SK-MEL-5 (cell line): Measurements from ENCODE around the gene ANKRD6. TPM values are rescaled to one million over a fixed set of nuclear protein-coding genes. Genes with fewer than 3 reads are reported as not detected.

Experiments used
- DNase-seq: peaks from one replicate; pipeline ENCODE4 v3.0.0-alpha.2; 2016; ENCODE audit warnings: low read depth, low spot score
- in situ Hi-C: cut with HindIII; loops from 2 replicates; pipeline ENCODE4 v1.10.0; 2016; ENCODE audit warnings: low sequenced_read_pairs, high pct_unique_total_duplicates, low pct_unique_long_range_greater_than_20kb
- total RNA-seq: library from RNA; depleted of rRNA; stranded (reverse); fragments of >200 nt; shearing (Covaris generic); gene quantifications from 2 replicates; pipeline ENCODE4 v1.2.3, GENCODE V29; 2014

ANKRD6 gene
- total RNA-seq, 1 experiment from 2014 or later, result 19.3 TPM

DNA sequence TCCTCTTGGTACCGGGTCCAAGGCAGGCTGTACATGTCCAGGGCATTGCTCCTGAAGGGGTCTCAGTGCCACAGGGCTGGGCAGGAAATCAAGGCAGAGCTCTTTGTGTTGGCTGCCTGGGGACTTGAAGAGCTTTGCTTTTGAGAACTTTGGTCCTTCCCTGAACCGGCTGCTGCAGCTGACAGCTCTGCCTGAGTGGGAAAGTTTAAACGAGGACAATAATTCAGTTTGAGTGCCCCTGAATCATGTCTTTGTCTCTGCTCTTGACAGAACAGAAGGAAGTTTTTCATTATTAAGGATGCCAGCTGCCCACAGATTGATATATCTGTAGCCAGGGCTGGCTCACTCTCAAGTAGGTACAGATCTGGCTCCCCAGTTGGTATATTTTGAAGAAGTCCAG lies 56.1 kb downstream of the ANKRD6 start:
- in situ Hi-C loops, result no loop called here
- peak; percentile 51 for DNase-seq

DNA sequence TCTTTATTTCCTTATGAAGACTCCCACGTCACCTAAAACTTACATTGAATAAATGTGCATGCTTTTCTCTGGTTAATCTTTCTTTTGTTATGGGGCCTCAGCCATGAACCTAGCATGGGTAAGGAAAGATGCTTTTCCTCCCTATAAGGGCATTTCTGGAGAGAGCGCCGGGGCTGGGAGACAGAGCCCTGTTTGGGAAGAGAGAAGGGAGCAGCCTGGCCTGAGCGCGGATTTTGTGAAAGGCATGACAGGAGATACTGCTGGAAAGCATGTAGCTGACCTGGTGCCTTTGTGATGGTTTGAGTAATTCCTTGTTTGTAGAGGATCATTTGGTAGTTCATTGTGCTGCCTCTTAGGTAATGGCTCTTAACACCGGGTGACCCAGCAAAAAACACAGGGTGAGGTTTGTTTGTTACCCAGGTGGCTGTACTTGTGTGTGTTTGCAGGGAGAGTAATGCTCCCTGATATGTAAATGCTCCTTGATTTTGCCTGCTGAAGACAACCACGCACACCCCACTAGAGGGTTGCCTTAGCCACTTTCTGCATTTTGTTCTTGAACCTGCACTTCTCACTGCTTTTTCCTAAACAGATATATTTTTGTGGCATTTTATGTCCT lies 59.2 kb downstream of the ANKRD6 start:
- DNase-seq, result no peak
- in situ Hi-C loops, result no loop called here

DNA sequence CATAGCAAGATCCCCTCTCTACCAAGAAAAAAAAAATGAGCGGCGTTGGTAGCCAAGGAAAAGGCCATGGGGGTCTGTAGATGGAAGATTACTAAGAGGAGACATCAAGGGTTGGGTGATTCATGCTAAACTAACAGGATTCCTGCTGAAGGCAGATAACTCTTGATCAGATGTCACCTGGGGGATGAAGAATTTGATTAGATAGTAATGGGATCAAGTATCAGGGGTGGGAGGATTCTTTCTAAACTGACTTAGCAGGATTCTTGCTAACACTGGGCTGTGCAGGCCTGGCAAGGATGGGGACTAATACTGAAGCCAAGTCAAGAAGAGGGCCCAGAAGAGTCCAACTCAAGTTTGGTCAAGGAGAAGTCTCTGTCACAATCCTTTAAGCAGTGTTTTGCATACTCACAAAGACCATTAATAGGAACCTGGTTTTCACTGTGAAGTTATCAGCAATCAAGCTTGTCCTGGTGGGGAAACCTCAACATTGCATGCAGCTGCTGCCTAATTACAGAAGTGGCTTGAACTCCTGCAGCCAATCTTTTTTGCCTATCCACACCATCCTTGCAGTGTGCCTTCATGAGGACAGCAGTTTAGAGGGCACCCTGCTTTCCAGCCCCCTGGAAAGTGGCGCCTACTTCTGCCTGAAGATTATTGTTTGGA lies 61.3 kb downstream of the ANKRD6 start:
- DNase-seq, result no peak
- in situ Hi-C loops, result no loop called here

DNA sequence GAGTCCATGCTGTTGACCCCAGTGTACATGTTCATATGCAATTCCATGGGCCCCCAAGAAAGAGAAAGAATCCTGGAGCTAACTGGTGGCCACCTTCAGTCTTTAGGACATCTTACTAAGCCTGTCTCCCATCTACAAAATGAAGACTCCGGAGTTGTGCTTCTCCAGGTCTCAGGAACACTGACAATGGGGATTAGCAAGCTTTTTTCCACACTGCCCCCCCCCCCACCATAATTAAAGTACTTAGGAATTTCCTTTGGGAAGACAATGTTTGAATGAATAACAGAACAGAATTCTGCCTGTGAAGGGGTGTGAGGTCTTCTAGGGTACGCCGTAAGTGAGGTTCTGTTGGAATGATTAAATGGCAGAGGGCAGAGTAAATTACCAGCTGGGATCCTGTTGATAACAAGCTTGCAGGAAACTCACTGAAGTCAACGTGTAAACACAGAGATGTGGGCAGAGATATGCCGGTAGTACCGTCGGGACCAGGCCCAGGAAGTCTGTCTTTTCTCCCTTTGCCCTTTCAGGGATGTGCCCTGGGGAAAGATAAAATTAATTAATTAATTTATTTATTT lies 63.1 kb downstream of the ANKRD6 start:
- in situ Hi-C loops, result no loop called here
- no peak for DNase-seq

DNA sequence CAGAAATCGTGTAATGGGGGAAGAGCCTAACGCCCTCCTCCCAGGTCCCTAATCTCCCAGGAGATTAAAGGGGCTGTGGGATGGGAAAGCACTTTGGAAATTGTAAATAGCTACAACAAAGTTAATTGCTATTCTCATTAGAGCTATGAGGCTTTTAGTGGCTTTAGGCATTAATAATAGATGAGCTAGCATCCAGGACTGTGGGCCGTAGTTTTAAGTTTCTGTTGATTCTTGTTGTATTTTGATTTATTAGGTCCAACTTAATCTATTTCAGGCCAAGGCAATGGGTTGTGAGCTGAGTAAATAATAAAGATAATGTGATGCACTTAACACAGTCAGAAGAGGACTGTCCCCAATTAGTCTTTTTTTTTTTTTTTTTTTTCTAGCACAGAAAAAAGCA lies 67.7 kb downstream of the ANKRD6 start:
- no peak for DNase-seq
- in situ Hi-C loops, result no loop called here

DNA sequence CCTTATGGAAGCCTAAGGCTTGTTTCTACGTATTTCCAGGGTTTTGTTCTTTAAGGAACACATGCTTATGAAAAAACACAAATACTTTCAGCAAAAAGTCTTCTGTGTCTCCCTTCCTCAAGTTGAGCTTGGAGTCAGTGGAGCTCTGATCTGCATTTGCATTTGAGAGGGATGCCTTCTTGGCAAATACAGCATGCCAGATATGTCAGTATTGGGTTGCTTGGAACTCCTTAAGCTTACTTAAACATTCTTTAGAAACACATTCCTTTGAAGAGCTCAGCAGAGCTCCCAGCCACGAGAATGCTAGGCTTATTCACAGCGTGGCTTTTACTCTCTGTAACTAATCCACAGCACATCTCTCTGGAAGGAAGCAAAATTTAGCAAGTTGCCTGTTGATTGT lies 68.3 kb downstream of the ANKRD6 start:
- in situ Hi-C loops, result no loop called here
- no peak for DNase-seq

DNA sequence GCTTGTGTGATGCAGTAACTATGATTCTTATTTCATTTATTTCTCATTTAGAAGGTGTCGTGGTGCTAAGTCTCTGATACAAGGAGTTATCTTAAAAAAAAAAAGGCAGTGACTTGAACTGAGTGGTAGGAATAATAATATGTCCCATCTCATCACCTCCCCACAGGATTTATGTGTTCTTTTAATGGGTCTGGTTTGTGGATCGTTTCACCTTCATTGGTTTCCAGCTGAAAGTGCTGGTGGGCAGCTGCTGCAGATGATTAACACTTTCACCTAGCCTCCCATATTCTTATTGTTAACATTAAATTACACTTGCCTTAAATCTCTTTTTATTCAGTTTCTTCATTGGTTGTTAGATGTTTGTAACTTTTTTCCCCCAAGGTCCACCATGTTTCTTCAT lies 68.8 kb downstream of the ANKRD6 start:
- DNase-seq, result no peak
- in situ Hi-C loops, result no loop called here

DNA sequence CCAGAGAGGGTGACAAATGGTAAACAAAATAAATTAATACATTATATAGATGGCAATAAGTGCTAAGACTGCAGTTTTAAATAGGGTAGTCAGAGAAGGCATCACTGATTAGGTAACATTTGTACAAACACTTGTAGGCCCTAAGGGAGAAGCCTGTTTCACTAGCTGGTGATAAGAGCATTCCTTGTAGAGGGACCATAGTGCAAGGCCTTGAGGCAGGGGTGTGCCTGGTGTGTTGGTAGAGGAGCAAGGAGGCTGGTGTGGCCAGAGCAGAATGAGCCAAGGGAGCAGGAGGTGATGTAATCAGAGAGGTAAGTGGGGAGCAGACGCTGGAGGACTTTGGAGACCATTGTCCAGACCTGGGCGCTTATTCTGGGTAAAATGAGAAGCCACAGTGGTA lies 70.7 kb downstream of the ANKRD6 start:
- DNase-seq, result no peak
- in situ Hi-C loops, result no loop called here

DNA sequence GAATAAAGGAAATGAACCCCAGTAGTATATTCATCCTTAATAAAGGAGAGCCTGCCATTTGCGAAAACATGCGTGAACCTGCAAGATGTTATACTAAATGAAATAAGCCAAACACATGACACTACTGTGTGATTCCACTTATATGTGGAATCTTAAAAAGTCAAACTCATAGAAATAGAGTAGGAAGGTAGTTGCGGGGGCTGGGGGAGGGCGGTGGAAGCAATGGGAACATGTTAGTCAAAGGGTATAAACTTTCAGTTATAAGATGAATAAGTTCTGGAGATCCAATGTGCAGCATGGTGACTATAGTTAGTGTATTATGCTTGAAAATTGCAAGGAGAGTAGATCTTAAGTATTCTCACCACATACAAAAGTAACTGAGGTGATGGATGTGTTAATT lies 72.9 kb downstream of the ANKRD6 start:
- no peak for DNase-seq
- in situ Hi-C loops, result no loop called here

DNA sequence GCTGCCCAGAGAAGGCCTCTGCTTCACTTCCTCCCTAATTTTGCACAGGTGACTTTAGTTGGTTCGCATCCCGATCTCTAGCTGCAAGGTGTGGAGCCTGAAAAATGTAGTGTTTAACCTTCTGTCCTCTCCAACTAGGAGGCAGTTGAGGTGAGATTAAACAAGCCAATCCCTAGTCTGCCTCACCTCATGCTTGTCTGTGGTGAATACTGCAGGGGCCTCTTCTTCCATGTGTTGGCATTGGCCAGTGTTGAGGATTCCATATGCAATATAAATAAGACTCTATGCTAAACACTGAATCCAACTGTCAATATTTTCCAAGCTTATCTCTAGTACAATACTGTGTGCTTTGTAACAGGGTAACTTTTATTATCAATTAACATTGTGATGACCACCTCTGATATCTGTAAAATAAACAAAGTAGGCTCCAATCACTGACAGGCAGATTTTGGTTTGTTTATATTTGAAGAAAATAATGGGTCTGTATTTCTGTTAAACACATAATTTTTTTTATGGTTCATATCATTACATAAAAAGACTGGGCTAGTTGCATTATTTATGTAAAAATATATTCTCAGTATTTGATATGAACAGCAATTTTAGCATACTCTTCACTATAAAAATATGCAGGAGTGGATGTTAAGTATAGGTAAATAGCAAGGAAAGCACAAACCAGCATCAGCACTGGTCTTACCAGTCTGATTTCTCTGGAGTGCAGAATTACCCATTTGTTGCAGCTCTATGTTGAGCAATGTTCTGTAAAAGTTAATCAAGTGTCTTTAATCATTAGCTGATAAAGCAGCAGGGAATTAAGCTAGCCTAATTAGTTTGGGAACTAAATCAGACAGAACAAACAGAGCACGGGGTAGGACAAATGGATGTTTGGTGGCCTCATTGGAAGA lies 74.0 kb downstream of the ANKRD6 start:
- in situ Hi-C loops, result no loop called here
- DNase-seq, result no peak

DNA sequence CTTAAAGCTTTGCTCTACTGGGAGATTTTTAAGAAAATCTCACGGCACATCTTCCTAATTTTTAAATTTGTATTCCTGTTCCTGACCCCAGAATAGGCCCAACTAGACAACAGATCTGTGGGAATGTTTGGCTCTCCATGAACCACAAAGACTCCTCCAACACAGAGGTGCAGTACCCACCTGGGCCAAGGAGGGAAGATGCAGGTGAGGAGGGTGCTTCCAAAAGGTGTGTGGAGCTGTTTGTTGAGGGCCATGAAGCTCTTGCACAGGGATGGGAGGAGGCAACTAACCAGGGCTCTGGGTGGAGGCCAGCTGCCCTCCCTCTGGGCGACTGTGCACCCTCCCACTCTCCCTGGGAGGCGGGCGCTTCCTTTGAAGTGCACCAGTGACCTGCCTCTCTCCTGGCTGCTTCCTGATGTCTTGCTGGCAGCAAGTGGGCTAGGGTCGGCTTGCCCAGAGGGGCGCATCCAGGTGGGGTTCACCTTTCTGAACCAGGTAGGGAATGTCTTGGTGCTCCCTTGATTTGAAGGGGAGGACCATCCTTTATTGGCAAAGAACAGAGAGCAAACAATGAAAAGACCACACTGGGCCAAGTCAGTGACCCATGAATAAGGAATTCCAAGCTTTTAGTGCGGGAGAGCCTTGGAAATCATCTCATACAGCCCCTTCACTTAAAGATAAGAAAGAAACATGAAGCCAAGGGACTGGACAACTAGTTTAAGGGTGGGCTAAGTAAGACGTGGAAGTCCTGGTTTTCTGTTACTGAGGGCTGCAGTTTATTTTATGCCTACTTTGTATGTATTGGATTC lies 76.0 kb downstream of the ANKRD6 start:
- DNase-seq, result peak; percentile 2
- in situ Hi-C loops, result no loop called here

DNA sequence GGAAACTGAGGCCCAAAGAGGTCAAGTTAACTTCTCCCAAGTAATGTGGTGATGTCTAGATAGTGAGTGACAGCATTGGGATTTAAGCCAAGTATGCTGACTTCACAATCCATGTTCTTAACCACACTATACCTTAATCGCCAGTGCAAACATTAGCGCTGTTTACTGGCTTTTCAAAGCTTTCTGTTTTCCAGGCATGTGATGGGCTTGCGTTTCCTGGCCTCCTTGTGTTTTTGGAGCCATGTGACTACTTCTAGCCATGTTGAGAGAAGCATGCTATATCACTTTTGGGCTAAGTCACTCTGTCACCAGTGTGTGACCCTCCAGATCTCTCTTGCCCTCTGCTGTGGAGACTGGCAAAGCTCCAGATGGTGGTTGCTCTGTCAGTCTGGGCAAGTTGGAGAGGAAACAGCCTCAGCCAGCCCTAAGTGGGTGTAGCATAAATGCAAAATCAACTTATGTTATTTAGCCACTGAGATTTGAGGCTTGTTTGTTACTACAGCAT lies 76.9 kb downstream of the ANKRD6 start:
- in situ Hi-C loops, result no loop called here
- DNase-seq, result peak; percentile 63

DNA sequence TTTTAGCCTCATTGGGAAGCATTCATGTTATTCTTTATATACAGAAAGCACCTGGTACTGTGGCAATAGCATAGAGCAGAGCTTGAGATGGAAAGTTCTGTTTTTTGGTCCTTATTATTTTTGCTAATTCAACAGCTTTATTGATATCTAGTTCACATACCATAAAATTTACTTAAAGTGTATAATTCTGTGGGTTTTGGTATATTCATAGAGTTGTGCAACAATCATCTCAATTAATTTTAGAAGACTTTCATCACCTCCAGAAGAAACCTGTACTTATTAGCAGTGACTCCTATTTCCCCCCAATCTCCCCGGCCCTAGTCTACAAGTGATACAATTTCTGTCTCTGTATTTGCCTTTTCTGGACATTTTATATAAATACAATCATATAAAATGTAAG lies 77.4 kb downstream of the ANKRD6 start:
- in situ Hi-C loops, result no loop called here
- DNase-seq, result no peak

DNA sequence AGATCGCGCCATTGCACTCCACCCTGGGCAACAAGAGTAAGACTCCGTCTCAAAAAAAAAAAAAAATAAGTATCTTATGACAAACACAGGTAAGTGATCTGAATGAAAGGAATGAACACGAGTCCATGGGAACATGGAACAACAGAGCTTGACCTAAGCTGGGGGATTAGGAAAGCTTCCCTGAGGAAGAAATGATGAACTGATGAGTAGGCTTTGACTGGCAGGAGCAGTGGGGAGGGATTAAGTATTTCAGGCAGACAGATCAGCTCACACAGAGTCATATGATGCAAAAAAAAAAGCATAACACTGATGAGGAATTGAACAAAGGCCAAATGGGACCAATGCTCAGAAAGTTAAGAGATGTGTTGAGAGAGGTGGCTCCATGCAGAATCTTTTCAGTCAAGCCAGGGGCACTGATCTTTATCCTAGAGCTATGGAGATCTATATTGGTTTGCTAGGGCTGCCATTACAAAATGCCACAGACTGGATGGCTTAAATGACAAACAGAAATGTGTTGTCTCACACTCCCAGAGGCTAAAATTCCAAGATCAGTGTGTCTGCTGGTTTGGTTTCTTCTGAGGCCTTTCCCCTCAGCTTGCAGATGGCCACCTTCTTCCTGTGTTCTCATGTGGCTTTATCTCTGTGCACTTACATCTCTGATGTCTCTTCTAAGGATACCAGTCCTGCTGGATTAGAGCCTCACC lies 85.6 kb downstream of the ANKRD6 start:
- no peak for DNase-seq
- in situ Hi-C loops, result no loop called here

DNA sequence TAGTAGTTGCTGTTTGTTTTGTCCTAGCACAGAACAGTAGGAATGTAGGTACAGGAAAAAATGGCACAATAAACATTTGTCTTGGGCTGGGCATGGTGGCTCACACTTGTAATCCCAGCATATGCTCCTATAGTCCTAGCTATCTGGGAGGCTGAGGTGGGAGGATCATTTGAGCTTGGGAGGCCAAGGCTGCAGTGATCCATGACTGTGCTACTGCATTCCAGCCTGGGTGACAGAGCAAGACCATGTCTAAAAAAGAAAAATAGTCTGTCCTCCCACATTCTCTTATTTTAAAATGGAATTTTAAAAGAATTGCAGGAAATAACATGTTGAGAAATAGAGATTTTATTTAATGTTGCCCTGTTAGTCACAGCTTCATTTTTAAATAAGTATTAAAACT lies 87.8 kb downstream of the ANKRD6 start:
- in situ Hi-C loops, result no loop called here

DNA sequence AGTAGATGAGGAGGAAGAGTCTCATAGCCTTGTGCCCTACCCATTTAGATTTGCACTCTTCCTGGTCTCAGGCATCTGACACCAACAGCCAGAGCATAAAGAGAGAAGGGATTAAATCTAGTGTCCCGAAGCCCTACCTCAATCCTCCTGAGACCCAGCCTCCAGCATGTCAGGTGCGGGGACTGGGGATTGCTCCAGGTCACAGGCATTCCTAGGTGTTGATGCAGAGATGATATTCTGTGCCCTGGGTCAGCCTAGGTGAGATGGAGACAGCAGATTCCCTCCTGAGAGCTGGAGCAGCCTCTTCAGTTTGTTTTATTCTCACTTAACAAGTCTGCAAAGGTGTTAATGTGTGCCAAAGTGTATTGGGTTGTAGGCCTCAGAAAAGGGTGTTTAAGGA lies 89.8 kb downstream of the ANKRD6 start:
- in situ Hi-C loops, result no loop called here
- no peak for DNase-seq

More for the DNA sequence above, 87.8 kb downstream of the ANKRD6 start:
- DNase-seq, result no peak
